ENCODE data around the gene IFT25. TPM values are rescaled to one million over a fixed set of nuclear protein-coding genes. Genes with fewer than 3 reads are reported as not detected.

Gene IFT25
- total RNA-seq, 1 experiment from 2014 or later, result 48.5 TPM

Other genes with a start within 250 kb of the IFT25 start
- gene GLIS1, start 206.5 kb downstream of the IFT25 start, total RNA-seq (2014; rRNA removed; shearing (Covaris generic); ENCODE audit: low replicate concordance), result 0.03 and 0.26 TPM in 2 replicates
- 43.0 and 53.3 TPM in 2 replicates for gene NDC1, start 107.4 kb downstream of the IFT25 start, total RNA-seq (2014; rRNA removed; shearing (Covaris generic); ENCODE audit: low replicate concordance)
- 27.0 and 32.4 TPM in 2 replicates for gene YIPF1, start 55.9 kb downstream of the IFT25 start, total RNA-seq (2014; rRNA removed; shearing (Covaris generic); ENCODE audit: low replicate concordance)
- gene DIO1, start 51.5 kb downstream of the IFT25 start, total RNA-seq (2014; rRNA removed; shearing (Covaris generic); ENCODE audit: low replicate concordance), result 0.27 and 18.9 TPM in 2 replicates
- 51.2 and 56.4 TPM in 2 replicates for gene LRRC42, start 651 bp upstream of the IFT25 start, total RNA-seq (2014; rRNA removed; shearing (Covaris generic); ENCODE audit: low replicate concordance)
- not detected in 2 replicates for gene LDLRAD1, start 72.5 kb upstream of the IFT25 start, total RNA-seq (2014; rRNA removed; shearing (Covaris generic); ENCODE audit: low replicate concordance)
- 109 and 146 TPM in 2 replicates for gene TMEM59, start 107.5 kb upstream of the IFT25 start, total RNA-seq (2014; rRNA removed; shearing (Covaris generic); ENCODE audit: low replicate concordance)
- 2.3 and 5.9 TPM in 2 replicates for gene TCEANC2, start 107.9 kb upstream of the IFT25 start, total RNA-seq (2014; rRNA removed; shearing (Covaris generic); ENCODE audit: low replicate concordance)
- not detected in 2 replicates for gene CDCP2, start 207.3 kb upstream of the IFT25 start, total RNA-seq (2014; rRNA removed; shearing (Covaris generic); ENCODE audit: low replicate concordance)